Measurements from ENCODE around the gene CPNE4. TPM values are rescaled to one million over a fixed set of nuclear protein-coding genes. Genes with fewer than 3 reads are reported as not detected.
A peak's percentile ranks its signal among the peaks of the same experiment; 100 is the strongest.

The CPNE4 gene
- polyA plus RNA-seq, 1 donor, result 0.15 TPM

- DNase-seq, result no peak
These were observed 466.4 kb downstream of the CPNE4 start for GRCh38 chr3:131568460-131568859.

- DNase-seq, result no peak
These were observed 470.0 kb downstream of the CPNE4 start for GRCh38 chr3:131564812-131565211.

DNA sequence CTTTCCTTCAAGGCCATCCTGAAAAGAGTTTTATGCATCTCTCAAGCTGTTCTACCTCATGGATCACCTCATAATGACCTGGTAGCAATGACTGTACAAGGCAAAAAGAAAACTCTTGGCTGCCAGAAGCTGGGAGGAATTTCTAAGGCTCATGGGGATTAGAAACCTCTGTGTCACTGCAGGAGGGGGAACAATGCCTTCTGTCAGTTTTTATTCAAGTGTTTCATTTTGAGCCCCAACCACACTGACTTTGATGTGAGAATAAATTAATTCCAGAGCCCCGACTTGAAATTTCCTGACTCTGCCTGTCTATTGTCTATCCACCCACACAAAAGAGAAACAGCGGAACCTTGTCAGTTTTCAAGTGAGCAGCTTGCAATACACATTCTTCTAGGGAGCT, 473.3 kb downstream of the CPNE4 start:
- no peak for DNase-seq

DNA sequence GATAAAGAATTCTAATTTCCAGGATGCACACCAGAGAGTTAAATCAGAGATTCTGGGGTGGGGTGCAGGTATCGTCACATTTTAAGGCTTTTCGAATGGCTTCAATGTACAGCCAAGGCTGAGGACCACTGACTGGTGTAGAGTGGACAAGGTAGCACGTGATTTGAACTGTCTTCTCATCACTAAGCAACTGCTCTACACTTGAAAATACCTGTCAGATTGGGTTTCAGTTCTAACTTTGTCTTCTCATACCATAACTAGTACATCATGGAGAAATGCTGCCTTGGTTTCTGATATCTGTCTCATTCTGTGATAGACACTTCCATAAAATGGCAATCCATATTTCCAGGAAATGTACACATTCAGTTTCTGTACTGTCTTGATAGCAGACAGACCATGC, 474.0 kb downstream of the CPNE4 start:
- DNase-seq, result no peak

DNA sequence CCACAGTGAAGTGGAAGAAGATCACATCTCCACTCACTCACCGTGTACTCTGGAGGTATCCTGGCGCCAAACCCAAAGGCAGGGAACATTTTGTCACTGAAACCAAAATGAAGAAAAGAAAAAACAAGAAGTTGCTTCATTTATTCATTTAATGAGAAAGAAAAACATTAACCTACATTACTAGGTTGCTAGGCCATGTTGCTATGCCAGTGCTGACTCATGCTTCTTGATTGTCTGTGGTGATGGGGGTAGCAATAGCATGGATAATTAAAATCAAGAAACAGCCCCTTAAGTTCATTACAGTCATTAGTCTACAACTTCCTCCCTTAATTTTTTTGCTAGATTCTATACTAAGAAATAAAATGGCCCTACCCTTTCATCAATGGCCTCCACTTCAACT, 479.4 kb downstream of the CPNE4 start:
- DNase-seq, result no peak

GRCh38 chr3:131553495-131554247, 481.1 kb downstream of the CPNE4 start:
- DNase-seq, result no peak

DNA sequence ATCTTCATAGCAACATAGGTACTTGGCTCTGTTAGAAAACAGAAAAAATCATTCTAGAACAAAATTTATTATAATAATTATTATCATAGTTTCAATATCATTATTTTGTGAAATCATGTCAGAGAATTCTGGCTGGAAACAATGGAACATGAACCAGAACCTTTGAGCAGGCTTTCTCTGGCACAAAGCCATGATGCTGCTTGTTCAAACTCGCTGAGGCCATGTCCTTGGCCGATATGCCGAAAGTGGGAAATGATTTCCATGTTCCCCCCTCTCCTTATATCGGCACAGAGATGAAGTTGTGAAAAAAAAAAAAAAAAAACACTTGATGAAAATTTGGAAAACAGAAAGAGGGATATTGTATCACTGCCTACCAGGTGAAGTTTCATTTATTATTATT, 483.1 kb downstream of the CPNE4 start:
- no peak for DNase-seq

DNA sequence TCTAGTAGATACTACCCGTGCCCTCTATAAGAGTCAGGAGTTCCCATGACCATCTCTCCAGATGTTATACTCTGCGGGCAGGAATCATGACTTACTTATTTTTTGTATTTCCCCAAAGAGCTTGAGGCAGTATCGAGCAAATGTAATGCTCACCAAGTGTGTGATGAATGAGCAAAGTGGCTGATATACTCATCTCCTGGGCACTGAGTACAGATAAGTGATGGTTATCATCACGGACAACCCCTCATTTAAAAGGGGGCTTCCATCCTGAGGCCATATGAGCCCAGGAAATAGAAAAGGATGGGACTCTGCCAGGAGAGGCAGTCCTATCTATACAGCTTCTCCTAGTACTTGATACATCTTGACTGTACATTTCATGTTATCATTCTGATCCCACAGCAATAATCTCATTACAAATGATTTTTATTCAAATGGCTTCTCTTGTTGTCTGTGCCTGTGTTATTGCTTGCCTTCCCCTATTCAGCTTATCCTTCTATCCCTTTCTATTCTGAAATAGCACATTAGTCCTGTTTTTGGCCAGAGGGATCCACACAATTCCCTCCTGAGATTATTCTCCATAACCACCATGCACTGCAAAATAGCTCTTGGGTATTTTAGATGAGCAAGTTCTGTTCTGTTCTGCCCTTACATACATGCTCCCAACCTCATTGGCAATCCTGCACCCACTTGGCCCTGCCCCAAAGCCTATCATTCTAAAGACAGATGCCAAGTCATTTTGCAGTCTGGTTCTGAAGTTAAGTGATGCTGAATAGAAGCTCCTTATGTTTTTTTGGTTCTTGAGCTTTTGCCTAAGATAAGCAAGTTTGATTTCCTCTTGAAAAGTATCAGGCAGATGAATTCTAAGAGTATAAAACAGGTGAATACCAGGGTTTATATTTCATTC, 484.0 kb downstream of the CPNE4 start:
- no peak for DNase-seq

DNA sequence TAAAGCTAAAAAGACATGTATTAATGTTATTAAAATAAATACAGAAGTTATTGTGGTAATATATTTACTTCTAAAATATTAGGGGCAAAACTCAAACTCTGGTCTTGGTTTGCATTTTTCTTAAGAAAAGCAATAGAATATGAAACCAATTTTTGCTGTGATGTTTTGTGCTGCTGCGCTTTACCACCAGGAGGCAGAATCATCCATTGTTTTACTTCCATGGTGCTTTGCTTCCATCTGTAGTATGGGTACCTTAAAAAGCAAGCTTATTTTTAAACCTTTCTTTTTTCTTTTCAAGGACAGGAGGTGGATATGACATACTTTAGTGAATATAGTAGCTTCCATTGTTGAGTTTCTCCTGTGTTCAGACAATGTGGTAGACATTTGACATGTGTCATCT, 485.5 kb downstream of the CPNE4 start:
- no peak for DNase-seq

DNA sequence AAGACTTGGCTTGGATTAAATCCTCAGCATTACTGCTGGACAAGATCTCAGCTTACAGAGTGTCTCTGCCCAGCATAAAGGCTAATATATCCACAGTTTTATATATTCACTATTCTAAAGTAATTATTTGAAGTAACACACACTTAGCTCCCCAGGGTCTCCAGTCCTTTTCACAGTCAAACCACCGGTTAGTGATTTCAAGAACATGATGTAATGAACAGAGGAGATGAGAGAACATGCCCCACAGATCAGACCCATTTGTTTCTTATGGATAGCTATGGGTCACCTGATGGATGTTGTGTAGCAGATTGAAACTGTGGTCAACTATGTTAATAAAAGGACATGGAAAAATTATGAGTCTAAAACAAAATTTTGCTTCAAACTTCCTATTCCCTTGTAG, 487.2 kb downstream of the CPNE4 start:
- DNase-seq, result no peak

DNA sequence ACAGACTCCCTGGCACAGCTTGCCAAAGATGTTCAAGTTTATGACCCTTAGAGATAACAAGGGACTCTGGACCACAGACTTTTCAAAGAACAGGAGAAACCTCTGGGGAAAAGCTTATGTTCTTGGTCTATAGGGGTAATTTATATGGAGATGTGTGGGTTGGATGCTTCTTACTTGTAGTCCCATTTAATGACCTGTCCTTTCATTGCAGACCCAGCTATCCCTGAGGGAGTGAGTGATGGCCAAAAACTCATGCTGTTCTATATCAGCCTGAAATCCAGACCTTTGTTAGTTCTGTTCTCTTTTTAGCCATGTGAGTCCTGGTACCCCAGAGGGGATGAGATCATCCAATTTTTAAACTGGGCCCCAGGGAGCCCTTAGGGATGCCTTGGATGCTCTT, 488.4 kb downstream of the CPNE4 start:
- DNase-seq, result no peak

- no peak for DNase-seq
These were observed 490.3 kb downstream of the CPNE4 start for GRCh38 chr3:131544557-131544956.

DNA sequence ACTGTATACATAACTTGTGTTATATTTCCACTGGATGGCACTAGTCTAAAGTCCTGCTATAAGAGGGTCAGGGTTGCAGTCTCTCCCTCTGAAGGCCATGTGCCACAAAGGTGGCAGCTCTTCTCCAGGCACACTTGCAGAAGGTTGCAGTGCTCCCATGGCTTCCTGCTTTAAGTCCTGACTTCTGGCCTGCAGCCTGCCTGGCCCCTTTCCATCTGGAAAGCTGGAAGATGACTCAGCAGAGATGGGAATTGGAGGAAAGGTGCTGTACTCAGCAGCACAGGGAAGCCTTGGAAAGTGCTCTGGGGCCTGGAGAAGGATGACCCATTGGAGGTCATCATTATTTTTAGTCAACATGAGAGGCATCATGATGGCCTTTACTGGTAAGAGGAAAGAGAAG, 491.1 kb downstream of the CPNE4 start:
- DNase-seq, result peak; percentile 39

DNA sequence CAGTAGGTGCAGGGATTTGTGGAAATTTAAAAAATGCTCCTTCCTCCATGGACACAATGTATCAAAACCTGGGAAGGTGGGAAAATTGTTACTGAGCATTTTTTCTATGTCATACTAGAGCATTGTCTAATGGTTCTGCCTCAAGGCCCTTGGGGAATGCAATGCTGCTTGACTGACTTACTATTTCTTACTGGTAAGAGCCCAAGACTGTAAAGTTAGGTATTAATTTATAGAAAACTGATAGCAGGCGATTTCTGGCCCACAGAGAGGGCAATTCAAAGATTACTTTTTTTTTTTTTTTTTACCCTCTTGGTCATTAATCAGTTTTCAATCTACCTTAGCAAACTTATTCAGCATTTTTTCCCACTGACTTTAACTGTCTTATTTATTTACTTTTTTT, 493.5 kb downstream of the CPNE4 start:
- DNase-seq, result no peak

DNA sequence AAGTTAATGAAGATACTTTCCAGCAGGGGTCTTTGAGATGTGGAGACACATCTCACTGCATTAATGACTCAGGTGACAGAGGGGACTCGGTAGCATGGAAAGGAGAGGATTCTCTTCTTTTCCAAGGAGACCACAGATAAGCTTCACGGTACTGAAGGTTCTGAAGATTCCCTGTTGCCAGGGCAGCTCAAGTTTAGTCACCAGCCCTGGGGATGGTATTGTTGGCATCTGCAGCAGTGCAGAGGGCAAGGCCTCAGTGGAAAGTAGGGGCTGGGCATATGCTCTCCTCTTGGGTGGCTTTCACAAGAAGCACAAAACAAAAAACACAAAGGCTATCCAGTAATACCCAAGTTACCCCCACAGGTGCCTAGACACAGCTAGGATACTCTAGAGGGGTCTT, 494.0 kb downstream of the CPNE4 start:
- DNase-seq, result no peak

- DNase-seq, result no peak
These were observed 494.7 kb downstream of the CPNE4 start for GRCh38 chr3:131540143-131540542.

DNA sequence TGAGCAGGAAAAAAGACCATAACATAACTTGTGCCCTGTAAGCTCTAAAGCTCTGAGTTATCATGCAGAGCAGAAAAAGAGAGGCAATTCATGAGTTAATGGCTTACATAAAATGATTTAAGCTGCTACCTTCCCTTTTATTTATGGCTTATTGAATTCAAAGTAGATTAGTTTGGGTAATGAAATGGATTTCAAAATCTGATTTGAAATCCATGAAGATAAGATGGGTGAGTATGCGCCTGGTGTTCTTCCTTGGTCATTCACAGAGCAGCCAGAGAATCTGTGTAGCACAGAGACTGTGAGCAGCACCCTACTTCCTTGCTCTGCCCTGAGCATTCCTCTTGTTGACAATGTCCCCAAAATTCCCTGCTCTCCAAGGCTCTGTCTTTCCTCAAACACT, 495.8 kb downstream of the CPNE4 start:
- DNase-seq, result no peak

DNA sequence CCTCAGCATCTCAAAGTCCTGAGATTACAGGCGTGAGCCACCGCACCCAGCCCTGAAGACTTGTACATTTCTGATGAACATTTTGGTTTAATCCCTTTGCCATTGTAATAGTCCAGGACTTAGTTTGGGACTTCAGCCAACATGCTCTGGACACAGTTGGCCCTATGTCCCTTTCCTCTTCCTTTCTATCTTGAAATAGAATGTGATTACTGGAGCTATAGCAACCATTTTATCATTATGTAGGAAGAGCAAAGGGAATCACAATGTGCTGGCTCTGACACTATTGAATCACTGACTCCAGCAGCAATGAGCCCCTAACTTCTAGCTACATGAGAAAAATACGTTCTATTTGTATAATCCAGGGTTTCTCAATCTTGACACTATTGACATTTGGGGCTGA, 497.3 kb downstream of the CPNE4 start:
- no peak for DNase-seq

GRCh38 chr3:131535596-131535995, 499.2 kb downstream of the CPNE4 start:
- no peak for DNase-seq

- peak; percentile 23 for DNase-seq
These were observed 499.7 kb downstream of the CPNE4 start for GRCh38 chr3:131535131-131535530.

GRCh38 chr3:131532645-131533044, 502.2 kb downstream of the CPNE4 start:
- DNase-seq, result no peak

DNA sequence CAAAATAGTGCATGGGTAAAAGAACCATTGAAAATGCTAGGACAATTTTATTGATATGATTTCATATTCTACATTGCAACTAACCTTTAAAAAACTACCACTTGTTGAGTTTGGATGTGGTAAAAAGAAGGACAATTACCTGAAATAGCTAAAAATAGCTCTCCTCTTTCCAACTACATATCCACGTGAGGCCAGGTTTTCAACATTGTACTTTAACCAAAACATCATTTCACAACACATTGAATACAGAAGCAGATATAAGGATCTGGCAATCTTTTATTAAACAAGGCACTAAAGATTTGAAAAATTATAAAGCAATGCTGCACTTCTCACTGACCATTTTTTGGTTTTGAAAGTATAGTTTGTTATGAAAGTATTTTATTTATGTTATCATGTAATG, 504.0 kb downstream of the CPNE4 start:
- DNase-seq, result no peak

GRCh38 chr3:131530388-131530787, 504.4 kb downstream of the CPNE4 start:
- DNase-seq, result no peak

DNA sequence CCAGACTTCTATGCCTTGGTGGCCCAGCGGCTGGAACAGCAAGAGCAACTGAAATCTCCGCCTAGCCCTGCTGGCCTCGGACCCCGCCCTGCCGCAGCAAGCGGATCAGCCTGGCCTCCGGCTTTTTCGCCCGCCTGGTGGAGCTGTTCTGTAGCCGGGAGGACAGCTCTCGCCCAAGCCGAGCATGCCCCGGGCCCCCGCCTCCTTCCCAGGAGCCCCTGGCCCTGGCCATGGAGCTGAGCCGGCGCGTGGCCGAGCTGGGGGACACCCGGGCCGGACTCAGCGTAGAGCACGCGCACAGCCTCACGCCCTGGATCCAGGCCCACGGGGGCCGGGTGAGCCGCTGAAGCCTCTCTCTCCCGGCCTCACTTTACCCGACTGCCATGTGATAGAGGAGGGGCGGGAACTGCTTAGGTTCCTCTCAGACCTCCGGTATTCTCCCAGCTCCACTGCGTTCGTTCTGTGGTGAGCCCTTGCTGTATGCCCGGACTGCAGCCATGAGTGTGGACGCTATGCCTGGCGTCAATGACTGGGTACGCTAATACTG, 507.9 kb downstream of the CPNE4 start:
- peak; percentile 42 for DNase-seq
